H1 (cell line): Measurements from ENCODE around the gene OSBPL9. TPM values are rescaled to one million over a fixed set of nuclear protein-coding genes. Genes with fewer than 3 reads are reported as not detected.

Experiments used
- CTCF ChIA-PET: fragments of 300-600 bp; sonication (Branson Sonifier 250); formaldehyde crosslinking; loops from one replicate; lab custom pipeline; 2021; ENCODE audit not compliant: partially characterized antibody; lab: Charles Lee
- POLR2A ChIA-PET: fragments of 300-600 bp; sonication (Branson Sonifier 250); formaldehyde crosslinking; loops from one replicate; lab custom pipeline; 2021; ENCODE audit warnings: inconsistent platforms; ENCODE audit not compliant: partially characterized antibody; lab: Charles Lee
- DNase-seq, 2 experiments: peaks; one replicate each; pipeline versions ENCODE4 v3.0.0 to v3.0.0-alpha.2; 2010 to 2022; ENCODE audit warnings: low spot score in 2 of 2, low read depth in 1 of 2, mixed read lengths in 1 of 2
- FAIRE-seq: peaks from 2 replicates; lab custom pipeline; 2011; peaks lifted over from hg19 to GRCh38; lab: Jason Lieb, UNC
- H2AFZ ChIP-seq: 2 replicates; pipeline ENCODE4 v1.8.1; 2012; ENCODE audit warnings: low read length, inconsistent platforms
- H2AK5ac ChIP-seq: 2 replicates; pipeline ENCODE4 v1.6.1; 2013; ENCODE audit warnings: low read depth, low read length
- H2BK120ac ChIP-seq: replicated peaks from 2 replicates; pipeline ENCODE3; 2013; ENCODE audit warnings: low read depth, low read length, inconsistent platforms
- H2BK12ac ChIP-seq: 2 replicates; pipeline ENCODE4 v1.6.1; 2013; ENCODE audit warnings: low read depth, low read length
- H2BK15ac ChIP-seq: 2 replicates; pipeline ENCODE4 v1.6.1; 2013; ENCODE audit warnings: low read length
- H2BK20ac ChIP-seq: 2 replicates; pipeline ENCODE4 v1.6.1; 2013; ENCODE audit warnings: low read length
- H2BK5ac ChIP-seq: 2 replicates; pipeline ENCODE4 v1.6.1; 2013; ENCODE audit warnings: low read depth, low read length
- H3K14ac ChIP-seq: 2 replicates; pipeline ENCODE4 v1.6.1; 2013; ENCODE audit warnings: inconsistent platforms; ENCODE audit not compliant: insufficient read length
- H3K18ac ChIP-seq: 2 replicates; pipeline ENCODE4 v1.6.1; 2013; ENCODE audit warnings: low read length; ENCODE audit errors: extremely low read depth
- H3K23ac ChIP-seq: 2 replicates; pipeline ENCODE4 v1.6.1; 2013; ENCODE audit warnings: inconsistent platforms; ENCODE audit not compliant: insufficient read length
- H3K23me2 ChIP-seq: 2 replicates; pipeline ENCODE4 v1.6.1; 2013; ENCODE audit warnings: low read depth, low read length
- H3K27ac ChIP-seq: 2 replicates; pipeline ENCODE4 v1.6.1; 2011; ENCODE audit warnings: low read depth, low read length, inconsistent platforms
- H3K27me3 ChIP-seq, 4 experiments: replicated peaks in 1 of 4; 1 replicate in 1 of 4; 2 replicates in 3 of 4; pipeline versions ENCODE4 v1.6.1 to v1.8.1; 2011 to 2013; ENCODE audit warnings: low read length in 3 of 4, mild to moderate bottlenecking in 3 of 4, inconsistent platforms in 2 of 4, mixed read lengths in 2 of 4, moderate library complexity in 1 of 4; ENCODE audit not compliant: control insufficient read depth in 3 of 4, insufficient read depth in 3 of 4; ENCODE audit errors: extremely low read depth in 1 of 4
- H3K36me3 ChIP-seq, 4 experiments: 2 replicates each; pipeline versions ENCODE4 v1.6.1 to v1.8.1; 2011 to 2013; ENCODE audit warnings: mild to moderate bottlenecking in 4 of 4, low read length in 3 of 4, moderate library complexity in 2 of 4, control low read depth in 1 of 4, inconsistent platforms in 1 of 4; ENCODE audit not compliant: insufficient read depth in 4 of 4, control insufficient read depth in 2 of 4
- H3K4ac ChIP-seq: replicated peaks from 2 replicates; pipeline ENCODE3; 2013; ENCODE audit warnings: low read length, low read depth, mixed read lengths, inconsistent platforms; ENCODE audit not compliant: insufficient read length
- H3K4me1 ChIP-seq, 4 experiments: replicated peaks in 1 of 4; 1 replicate in 1 of 4; 2 replicates in 3 of 4; pipeline versions ENCODE4 v1.6.1 to v1.8.1; 2011 to 2013; ENCODE audit warnings: low read length in 3 of 4, inconsistent platforms in 2 of 4, mixed read lengths in 1 of 4; ENCODE audit not compliant: insufficient read depth in 4 of 4, control insufficient read depth in 3 of 4
- H3K4me2 ChIP-seq, 2 experiments: 2 replicates each; pipeline versions ENCODE4 v1.6.1 to v1.8.1; 2011 to 2013; ENCODE audit warnings: low read depth in 2 of 2, low read length in 2 of 2, control low read depth in 1 of 2, inconsistent platforms in 1 of 2, mild to moderate bottlenecking in 1 of 2; ENCODE audit not compliant: insufficient read depth in 1 of 2
- H3K4me3 ChIP-seq, 4 experiments: fragments of 200-600, 300-600 bp in 1 of 4; sonication (generic), shearing (Covaris generic), sonication (Bioruptor Twin) in 1 of 4; 2 replicates each; pipeline versions ENCODE4 v1.5.1 to v1.8.1; 2011 to 2016; ENCODE audit warnings: low read length in 4 of 4, low read depth in 3 of 4, control low read depth in 2 of 4, inconsistent platforms in 2 of 4, mild to moderate bottlenecking in 2 of 4, mixed read lengths in 1 of 4, moderate library complexity in 1 of 4; ENCODE audit not compliant: insufficient read depth in 2 of 4; ENCODE audit errors: extremely low read depth in 1 of 4
- H3K56ac ChIP-seq: replicated peaks from 2 replicates; pipeline ENCODE3; 2013; ENCODE audit warnings: low read depth, mild to moderate bottlenecking, mixed read lengths, low read length, inconsistent platforms; ENCODE audit not compliant: insufficient read length
- H3K79me1 ChIP-seq: 2 replicates; pipeline ENCODE4 v1.6.1; 2013; ENCODE audit warnings: low read depth, low read length, control low read depth
- H3K79me2 ChIP-seq, 2 experiments: 2 replicates each; pipeline versions ENCODE4 v1.6.1 to v1.8.1; 2012 to 2013; ENCODE audit warnings: low read length in 2 of 2, mild to moderate bottlenecking in 2 of 2, inconsistent platforms in 1 of 2; ENCODE audit not compliant: insufficient read depth in 2 of 2, control insufficient read depth in 1 of 2
- H3K9ac ChIP-seq, 4 experiments: replicated peaks in 1 of 4; 1 replicate in 1 of 4; 2 replicates in 3 of 4; pipeline versions ENCODE4 v1.6.1 to v1.8.1; 2011 to 2013; ENCODE audit warnings: low read depth in 3 of 4, low read length in 3 of 4, control low read depth in 2 of 4, mild to moderate bottlenecking in 2 of 4, moderate library complexity in 2 of 4, inconsistent platforms in 1 of 4; ENCODE audit errors: extremely low read depth in 1 of 4
- H3K9me3 ChIP-seq, 2 experiments: 2 replicates each; pipeline versions ENCODE4 v1.6.1 to v1.8.1; 2012 to 2013; ENCODE audit warnings: mild to moderate bottlenecking in 2 of 2, moderate library complexity in 2 of 2, control low read depth in 1 of 2, inconsistent platforms in 1 of 2, low read depth in 1 of 2, low read length in 1 of 2, mixed read lengths in 1 of 2; ENCODE audit not compliant: insufficient read depth in 2 of 2
- H4K20me1 ChIP-seq, 2 experiments: replicated peaks in 1 of 2; 2 replicates each; pipeline versions ENCODE3 to v1.8.1; 2011 to 2013; ENCODE audit warnings: inconsistent platforms in 2 of 2, low read length in 2 of 2, mild to moderate bottlenecking in 1 of 2; ENCODE audit not compliant: insufficient read depth in 2 of 2, control insufficient read depth in 1 of 2
- H4K5ac ChIP-seq: 2 replicates; pipeline ENCODE4 v1.6.1; 2013; ENCODE audit warnings: low read length, low read depth, mixed read lengths, inconsistent platforms; ENCODE audit not compliant: insufficient read length
- H4K8ac ChIP-seq: 2 replicates; pipeline ENCODE4 v1.8.0; 2013; ENCODE audit warnings: mild to moderate bottlenecking, moderate library complexity, low read length, inconsistent platforms; ENCODE audit not compliant: insufficient read depth; ENCODE audit errors: extremely low read depth
- H4K91ac ChIP-seq: replicated peaks from 2 replicates; pipeline ENCODE3; 2013; ENCODE audit warnings: low read length, mixed read lengths, inconsistent platforms; ENCODE audit not compliant: insufficient read length
- BRCA1 ChIP-seq: IDR thresholded peaks from 2 replicates; pipeline ENCODE4 v1.6.1; 2012; ENCODE audit warnings: low read depth, low read length, improper control_type of control experiment
- CBX8 ChIP-seq: fragments of 300-800, 300-1000 bp; sonication (generic); IDR thresholded peaks from 2 replicates; pipeline ENCODE4 v1.7.1; 2016; ENCODE audit warnings: low read depth, low read length, borderline replicate concordance
- CEBPB ChIP-seq: IDR thresholded peaks from 2 replicates; pipeline ENCODE4 v1.6.1; 2012; ENCODE audit warnings: low read depth, low read length
- CREB1 ChIP-seq: IDR thresholded peaks from 2 replicates; pipeline ENCODE4 v1.6.1; 2012; ENCODE audit warnings: inconsistent platforms
- EGR1 ChIP-seq: IDR thresholded peaks from 2 replicates; pipeline ENCODE4 v1.6.1; 2011; ENCODE audit warnings: low read depth, low read length, borderline replicate concordance
- EZH2 ChIP-seq: fragments of 200-600 bp; sonication (generic); IDR thresholded peaks from 2 replicates; pipeline ENCODE4 v1.7.1; 2012; ENCODE audit warnings: low read depth, mild to moderate bottlenecking, moderate library complexity, low read length, inconsistent platforms; ENCODE audit not compliant: severe bottlenecking
- GABPA ChIP-seq: IDR thresholded peaks from 2 replicates; pipeline ENCODE4 v1.6.1; 2011; ENCODE audit warnings: mild to moderate bottlenecking, low read length, moderate library complexity, borderline replicate concordance; ENCODE audit not compliant: insufficient read depth
- KDM4A ChIP-seq: IDR thresholded peaks from one replicate; pipeline ENCODE4 v1.7.1; 2012; ENCODE audit warnings: low read depth, mild to moderate bottlenecking, moderate library complexity, low read length, inconsistent platforms; ENCODE audit not compliant: severe bottlenecking
- RAD21 ChIP-seq, 2 experiments: IDR thresholded peaks in 1 of 2; conservative IDR thresholded peaks in 1 of 2; 2 replicates each; pipeline ENCODE4 v1.6.1; 2011; ENCODE audit warnings: low read depth in 2 of 2, low read length in 2 of 2, improper control_type of control experiment in 1 of 2, inconsistent platforms in 1 of 2, mild to moderate bottlenecking in 1 of 2, moderate library complexity in 1 of 2
- RXRA ChIP-seq: IDR thresholded peaks from 2 replicates; pipeline ENCODE4 v1.6.1; 2011; ENCODE audit warnings: low read depth, mild to moderate bottlenecking, low read length, moderate library complexity; ENCODE audit not compliant: insufficient read depth
- SRF ChIP-seq: IDR thresholded peaks from 2 replicates; pipeline ENCODE4 v1.6.1; 2011; ENCODE audit warnings: mild to moderate bottlenecking, low read depth, low read length, moderate library complexity
- WGBS, 2 experiments: shearing (Covaris generic) in 1 of 2; methylation state at CpG; one replicate each; pipeline versions ENCODE4 v1.1.6 to v1.1.7; 2013 to 2015; ENCODE audit warnings: low lambda C conversion rate in 2 of 2, mixed read lengths in 2 of 2, inconsistent platforms in 1 of 2, low coverage in 1 of 2, missing lambda C conversion rate in 1 of 2; ENCODE audit not compliant: insufficient replicate concordance in 2 of 2, insufficient coverage in 1 of 2, insufficient read length in 1 of 2; ENCODE audit errors: extremely low coverage in 1 of 2, missing lambda C conversion rate in 1 of 2; 5-methylcytosine and 5-hydroxymethylcytosine counted together
- polyA plus RNA-seq, 7 experiments: library from polyadenylated mRNA; depleted of rRNA in 3 of 7; stranded (reverse) in 5 of 7; unstranded in 2 of 7; fragments of >200 nt in 5 of 7; fragments of 200-250 nt in 2 of 7; gene quantifications; 1 replicate in 5 of 7; 2 replicates in 1 of 7; 4 replicates in 1 of 7; pipeline versions ENCODE4 v1.2.1 to v1.2.3, GENCODE V29; 2011 to 2013; ENCODE audit warnings: missing spikeins in 2 of 7, mixed read lengths in 2 of 7
- total RNA-seq: library from RNA; stranded (reverse); fragmentation: NEBNext Ultra II Directional; extraction: Animal tissue kit (Norgen Biotek cat#: 25700); gene quantifications from 2 replicates; pipeline ENCODE4 v1.2.1, GENCODE V29; 2021
- TF ChIP-seq, protein P1 (sequence below): IDR thresholded peaks from 2 replicates; pipeline ENCODE4 v1.6.1; 2011; ENCODE audit warnings: low read depth, mild to moderate bottlenecking, low read length; ENCODE audit not compliant: insufficient read depth

OSBPL9 gene
- total and polyA plus RNA-seq, 2 of the 8 experiments (the other 6 are each of a cell fraction or from before 2014, with no cell fraction given): 58.2 to 71.6 TPM

DNA sequence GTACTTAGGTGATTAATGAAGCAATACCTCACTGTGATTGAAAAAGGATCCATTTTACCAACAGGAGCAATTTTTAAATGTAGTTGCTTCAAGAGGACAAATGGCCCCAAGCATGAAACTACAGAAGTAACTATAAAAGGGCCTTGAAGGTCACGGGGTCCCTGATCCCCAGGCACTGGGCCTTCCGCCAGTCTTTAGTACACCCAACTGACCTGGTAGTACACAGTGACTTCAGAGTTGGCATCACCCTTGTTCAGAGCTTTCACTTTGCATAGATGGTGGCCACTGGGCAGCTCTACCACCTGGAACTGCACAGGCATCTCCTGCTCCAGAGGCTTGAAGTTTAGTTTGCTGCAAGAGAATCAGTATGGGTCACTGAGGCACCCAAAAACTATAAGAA lies 177.4 kb downstream of the OSBPL9 start:
- Histone ChIP-seq H2BK20ac (no peak overlapping the region), H2AFZ (no peak overlapping the region), H3K56ac (no peak overlapping the region), H4K91ac (no peak overlapping the region), H3K9ac (no peak overlapping the region), H4K8ac (no peak overlapping the region), H2BK120ac (no peak overlapping the region), H3K79me1 (no peaks in the 10 kb centered on the region), H4K20me1 (peaks cover 0 to 3% of the 10 kb centered on the region in 2 experiments), H3K18ac (no peak overlapping the region), H3K23ac (no peak overlapping the region), H4K5ac (no peak overlapping the region), H3K27me3 (no peaks in the 10 kb centered on the region), H3K36me3 (peaks cover 19 to 70% (median 55%) of the 10 kb centered on the region in 4 experiments), H3K14ac (no peak overlapping the region), H3K4me1 (no peaks in the 10 kb centered on the region), H3K4me3 (no peak overlapping the region), H2AK5ac (no peak overlapping the region), H3K4ac (no peak overlapping the region), H3K9me3 (no peaks in the 10 kb centered on the region), H3K79me2 (no peaks in the 10 kb centered on the region), H3K23me2 (no peaks in the 10 kb centered on the region), H3K4me2 (no peak overlapping the region), H2BK15ac (no peak overlapping the region), H2BK5ac (no peak overlapping the region), H3K27ac (no peak overlapping the region), H2BK12ac (no peak overlapping the region)
- ChIA-PET POLR2A (interaction anchor here (2.7 kb wide), 1 partner anchor 9 kb away, joined by 10 read pairs; no protein-coding TSS in a partner anchor), CTCF (interaction anchor here (1.1 kb wide), 1 partner anchor 226 kb away, joined by 3 read pairs; no protein-coding TSS in a partner anchor)
- TF ChIP-seq RXRA: no peak
- TF ChIP-seq BRCA1: no peak
- no peak for TF ChIP-seq SRF
- TF ChIP-seq KDM4A: no peak
- TF ChIP-seq GABPA: no peak
- no peak for TF ChIP-seq CEBPB
- no peak for TF ChIP-seq EZH2
- TF ChIP-seq CREB1: no peak
- TF ChIP-seq EGR1: no peak
- TF ChIP-seq, protein P1, sequence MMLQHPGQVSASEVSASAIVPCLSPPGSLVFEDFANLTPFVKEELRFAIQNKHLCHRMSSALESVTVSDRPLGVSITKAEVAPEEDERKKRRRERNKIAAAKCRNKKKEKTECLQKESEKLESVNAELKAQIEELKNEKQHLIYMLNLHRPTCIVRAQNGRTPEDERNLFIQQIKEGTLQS: no peak
- no peak for TF ChIP-seq RAD21 (IDR thresholded peaks at IDR 0.05 in 1 of 2, conservative IDR thresholded peaks at IDR 0.05 in 1 of 2; ENCODE audit: low read depth in 2 of 2, low read length in 2 of 2)
- no peak for TF ChIP-seq CBX8
- WGBS, 2 experiments: 97% methylated on average over 2 of the region's 2 CpGs; no CpG with 5 or more reads in 1 of the 2 experiments
- DNase-seq: no peak
- no peak for FAIRE-seq
